Fibroblast of skin of left quadriceps (primary cell): Measurements from ENCODE around the gene ARID4B.
"Not testable (repeated sequence)": the region's sequence is repeated elsewhere in the genome, so short reads cannot be mapped to it uniquely, and the experiment has no call there.

ENCODE experiments used
- DNase-seq, 2 experiments: peaks; one replicate each; pipeline ENCODE4 v3.0.0-alpha.2; 2013; ENCODE audit warnings: low read depth in 2 of 2

ARID4B gene

DNA sequence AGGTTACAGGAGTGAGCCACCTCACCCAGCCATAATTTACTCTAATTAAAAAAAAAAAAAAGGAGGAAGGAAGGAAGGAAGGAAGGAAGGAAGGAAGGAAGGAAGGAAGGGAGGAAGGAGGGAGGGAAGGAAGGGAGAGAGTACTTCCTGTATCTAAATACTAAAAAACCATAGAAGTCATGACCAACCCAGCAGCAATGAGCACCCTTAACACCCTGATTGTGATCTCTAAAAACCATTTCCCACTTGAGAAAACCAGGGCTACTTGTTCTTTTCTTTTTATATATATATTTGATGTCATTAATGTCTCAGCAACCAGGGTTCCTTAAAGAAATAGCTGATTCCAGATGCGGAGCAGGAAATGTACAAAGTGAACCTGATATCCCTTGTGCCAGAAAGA lies 31.2 kb downstream of the ARID4B start:
- DNase-seq: no peak

DNA sequence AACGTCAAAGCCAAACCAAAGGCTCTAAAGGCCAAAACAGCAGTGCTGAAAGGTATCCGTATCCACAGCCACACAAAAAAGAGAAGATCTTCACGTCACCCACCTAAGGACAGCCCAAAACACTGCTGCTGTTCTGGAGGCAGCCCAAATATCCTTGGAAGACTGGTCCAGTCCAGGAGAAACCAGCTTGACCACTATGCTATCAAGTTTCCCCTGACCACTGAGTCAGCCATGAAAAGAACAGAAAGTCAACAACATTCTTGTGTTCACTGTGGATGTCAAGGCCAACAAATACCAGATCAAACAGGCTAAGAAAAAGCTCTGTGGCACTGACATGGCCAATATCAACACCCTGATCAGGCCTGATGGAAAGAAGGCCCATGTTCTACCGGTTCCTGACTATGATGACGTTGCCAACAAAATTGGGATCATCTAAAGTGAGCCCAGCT lies 32.1 kb downstream of the ARID4B start:
- no peak for DNase-seq

DNA sequence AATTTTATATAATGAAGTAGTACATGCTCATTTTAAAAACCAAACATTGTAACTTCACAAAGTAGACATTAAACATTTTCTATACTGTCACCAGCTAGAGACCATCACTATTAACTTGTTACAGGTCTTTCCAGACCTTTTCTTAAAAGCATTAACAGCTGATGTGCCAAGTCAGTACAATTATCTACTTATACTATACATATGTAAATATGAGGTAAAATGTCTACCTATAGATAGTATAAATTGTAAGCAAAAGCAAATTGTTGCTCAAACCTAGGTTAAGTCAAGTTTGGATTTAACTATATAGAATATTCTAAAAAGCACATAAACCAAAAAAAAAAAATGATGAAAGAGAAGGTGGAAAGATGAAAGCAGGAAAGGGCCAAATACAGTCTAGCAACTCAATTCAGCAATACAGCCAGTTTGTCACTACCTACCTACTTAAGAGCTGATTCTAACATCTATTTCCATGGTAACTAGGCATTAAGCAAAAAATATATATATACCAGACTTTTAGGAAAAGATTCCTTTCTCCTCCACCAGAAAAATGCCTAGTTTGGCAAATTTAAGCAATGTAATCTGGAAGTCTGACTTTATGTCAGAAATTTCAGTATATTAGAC lies 34.5 kb downstream of the ARID4B start:
- DNase-seq: no peak

DNA sequence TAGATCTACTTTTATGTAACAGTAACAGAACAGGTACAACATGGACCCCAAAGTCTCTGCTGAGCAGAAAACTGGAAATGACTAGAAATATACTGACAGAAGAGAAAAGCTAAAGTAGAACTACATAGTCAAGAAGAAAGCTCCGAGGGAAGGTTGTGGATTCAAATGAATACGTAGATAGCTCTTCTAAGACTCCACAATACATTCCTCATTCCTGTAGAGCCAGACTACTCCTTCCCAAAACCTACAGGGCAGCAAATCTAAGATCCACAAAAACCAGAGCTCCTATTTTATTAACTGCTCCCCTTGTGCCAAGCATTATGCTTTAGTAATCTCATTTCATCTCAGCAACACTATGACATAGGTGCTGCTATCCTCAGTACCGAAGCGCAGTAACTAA lies 35.2 kb downstream of the ARID4B start:
- DNase-seq: no peak

DNA sequence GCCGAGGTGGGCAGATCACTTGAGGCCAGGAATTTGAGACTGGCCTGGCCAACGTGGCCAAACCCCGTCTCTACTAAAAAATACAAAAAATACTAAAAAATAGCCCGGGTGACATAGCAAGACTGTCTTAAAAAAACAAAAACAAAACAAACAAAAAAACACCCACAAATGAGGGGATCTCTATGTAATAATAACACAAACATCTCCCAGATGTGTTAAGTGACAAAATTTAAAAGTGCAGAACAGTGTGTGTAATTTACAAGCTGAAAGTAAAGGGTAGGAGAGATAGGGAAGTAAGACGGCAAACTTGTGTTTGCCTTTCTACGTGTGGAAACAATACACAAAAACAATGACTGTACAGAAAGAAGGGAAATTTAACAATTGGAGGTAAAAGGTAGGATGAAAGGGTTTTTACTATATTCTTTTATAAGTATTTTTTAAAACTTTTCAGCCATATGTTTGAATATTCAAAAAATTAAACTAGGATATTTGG lies 36.3 kb downstream of the ARID4B start:
- no peak for DNase-seq

DNA sequence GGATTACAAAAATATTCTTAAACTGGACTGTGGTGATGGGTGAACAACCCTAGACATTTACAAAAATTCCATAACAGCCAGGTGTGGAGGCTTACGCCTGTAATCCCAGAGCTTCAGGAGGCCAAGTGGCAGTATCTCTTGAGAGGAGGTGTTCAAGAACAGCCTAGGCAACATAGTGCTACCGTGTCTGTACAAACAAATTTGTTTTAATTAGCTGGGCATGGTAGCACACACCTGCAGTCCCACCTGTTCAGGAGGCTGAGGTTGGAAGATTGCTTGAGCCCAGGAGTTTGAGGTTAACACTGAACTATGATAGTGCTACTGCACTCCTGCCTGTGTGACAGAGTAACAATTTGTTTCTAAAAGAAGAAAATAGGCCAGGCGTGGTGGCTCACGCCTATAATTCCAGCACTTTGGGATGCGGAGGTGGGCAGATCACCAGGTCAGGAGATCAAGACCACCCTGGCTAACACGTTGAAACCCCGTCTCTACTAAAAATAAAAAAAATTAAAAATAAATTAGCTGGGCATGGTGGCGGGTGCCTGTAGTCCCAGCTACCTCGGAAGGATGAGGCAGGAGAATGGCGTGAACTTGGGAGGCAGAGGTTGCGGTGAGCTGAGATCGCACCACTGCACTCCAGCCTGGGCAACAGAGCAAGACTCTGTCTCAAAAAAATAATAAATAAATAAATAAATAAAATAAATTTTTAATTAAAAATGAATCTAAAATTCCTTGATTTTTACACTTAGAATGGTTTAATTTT lies 37.1 kb downstream of the ARID4B start:
- no peak for DNase-seq

DNA sequence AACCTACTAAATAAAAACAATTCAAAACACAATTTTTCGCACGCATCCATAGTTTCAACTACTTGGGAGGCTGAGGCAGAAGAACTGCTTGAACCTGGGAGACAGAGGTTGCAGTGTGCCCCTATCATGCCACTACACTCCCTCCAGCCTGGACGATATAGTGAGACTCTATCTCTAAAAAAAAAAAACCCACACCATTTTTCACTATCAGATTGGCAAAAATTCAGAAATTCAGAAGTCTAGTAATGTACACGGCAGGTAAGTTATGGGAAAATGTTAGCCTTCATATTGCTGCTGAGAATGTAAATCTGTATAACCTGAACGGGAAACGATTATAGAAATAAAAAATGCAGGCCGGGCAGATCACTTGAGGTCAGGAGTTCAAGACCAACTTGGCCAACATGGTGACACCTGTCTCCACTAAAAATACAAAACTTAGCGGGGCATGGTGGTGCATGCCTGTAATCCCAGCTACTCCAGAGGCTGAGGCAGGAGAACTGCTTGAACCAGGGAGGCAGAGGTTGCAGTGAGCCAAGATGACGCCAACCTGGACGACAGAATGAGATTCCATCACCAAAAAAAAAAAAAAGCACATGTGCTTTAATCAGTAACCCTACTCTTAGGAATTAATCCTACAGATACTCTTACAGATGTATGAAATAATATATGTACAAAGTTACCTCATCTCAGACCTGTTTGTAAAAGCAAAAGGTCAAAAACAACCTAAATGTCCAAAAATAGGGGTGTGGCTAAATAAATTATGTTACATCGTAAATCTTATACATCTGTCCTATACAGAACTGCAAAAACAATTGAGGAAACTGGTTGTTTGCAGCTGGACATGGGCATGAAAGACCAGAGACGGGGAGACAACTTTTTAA lies 37.9 kb downstream of the ARID4B start:
- DNase-seq: no peak

DNA sequence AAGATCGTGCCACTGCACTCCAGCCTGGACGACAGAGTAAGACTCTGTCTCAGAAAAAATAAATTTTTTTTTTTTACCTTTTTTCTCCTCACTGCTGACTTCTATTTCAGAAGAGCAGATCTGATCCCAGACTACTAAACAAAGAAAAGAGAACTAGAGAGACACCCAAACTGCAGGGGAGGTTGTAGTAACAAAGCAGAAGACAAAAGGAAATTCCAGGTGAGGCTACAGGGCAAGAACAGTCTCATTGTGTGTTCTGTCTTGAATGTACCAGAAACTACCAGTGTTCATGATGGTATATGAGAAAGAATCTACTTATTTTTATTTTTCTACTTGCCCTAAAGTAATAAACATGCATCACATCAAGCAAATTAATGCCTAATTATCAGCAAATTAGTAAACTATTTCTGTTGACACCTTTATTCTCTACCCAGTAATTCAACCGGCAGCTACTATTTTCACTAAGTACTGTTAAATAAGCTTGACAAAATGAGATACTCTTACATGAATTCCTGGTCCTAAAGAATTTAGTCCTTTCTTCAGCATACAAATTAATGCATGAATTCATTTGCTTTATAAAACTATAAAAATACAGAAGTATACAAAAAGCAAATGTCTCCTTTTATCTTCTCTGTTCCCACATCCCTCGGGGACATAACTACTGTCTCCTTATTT lies 40.6 kb downstream of the ARID4B start:
- DNase-seq: no peak

DNA sequence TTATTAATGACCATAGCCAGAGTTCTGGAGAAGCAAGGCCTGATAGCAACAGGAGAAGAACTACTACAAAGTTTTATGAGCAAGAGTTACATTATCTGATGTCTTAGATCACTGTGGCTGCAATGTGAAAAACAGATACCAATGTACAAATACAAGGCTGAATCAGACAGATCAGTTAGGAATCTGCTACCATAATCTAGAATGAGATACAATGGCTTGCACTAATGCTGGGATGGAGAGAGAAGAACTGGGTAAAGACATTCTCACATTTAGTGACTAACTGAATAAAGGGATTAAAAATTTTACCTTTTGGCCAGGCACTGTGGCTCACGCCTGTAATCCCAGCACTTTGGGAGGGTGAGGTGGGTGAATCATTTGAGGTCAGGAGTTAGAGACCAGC lies 41.3 kb downstream of the ARID4B start:
- no peak for DNase-seq

DNA sequence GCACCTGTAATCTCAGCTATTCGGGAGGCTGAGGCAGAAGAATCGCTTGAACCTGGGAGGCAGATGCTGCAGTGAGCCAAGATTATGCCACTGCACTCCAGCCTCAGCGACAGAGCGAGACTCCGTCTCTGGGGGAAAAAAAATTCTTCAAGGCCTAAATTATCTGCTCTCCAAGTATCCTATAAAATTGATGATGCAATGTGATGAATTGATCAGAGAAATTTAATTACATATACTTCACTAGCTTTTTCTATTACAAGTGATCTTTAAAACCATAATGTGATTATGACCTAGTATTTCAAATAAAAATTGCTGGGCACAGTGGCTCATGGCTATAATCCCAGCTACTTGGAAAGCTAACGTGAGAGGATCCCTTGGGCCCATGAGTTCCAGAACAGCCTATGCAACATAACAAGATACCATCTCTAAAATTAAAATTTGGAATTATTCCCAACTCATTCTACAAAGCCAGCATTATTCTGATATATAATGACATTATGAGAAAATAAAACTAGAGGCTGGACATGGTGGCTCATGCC lies 43.7 kb downstream of the ARID4B start:
- no peak for DNase-seq

DNA sequence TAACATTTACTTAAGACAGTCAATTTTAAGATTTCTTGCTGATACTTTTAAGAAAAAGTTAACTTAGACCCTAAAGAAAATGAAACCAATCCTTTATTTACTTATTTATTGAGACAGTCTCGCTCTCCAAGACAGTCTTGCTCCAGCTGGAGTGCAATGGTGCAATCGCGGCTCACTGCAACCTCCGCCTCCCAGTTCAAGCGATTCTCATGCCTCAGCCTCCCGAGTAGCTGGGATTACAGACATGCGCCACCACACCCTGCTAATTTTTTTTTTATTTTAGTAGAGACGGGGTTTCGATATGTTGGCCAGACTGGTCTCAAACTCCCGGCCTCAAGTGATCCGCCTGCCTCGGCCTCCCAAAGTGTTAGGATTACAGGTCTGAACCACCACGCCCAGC lies 44.3 kb downstream of the ARID4B start:
- DNase-seq: not testable (repeated sequence)

DNA sequence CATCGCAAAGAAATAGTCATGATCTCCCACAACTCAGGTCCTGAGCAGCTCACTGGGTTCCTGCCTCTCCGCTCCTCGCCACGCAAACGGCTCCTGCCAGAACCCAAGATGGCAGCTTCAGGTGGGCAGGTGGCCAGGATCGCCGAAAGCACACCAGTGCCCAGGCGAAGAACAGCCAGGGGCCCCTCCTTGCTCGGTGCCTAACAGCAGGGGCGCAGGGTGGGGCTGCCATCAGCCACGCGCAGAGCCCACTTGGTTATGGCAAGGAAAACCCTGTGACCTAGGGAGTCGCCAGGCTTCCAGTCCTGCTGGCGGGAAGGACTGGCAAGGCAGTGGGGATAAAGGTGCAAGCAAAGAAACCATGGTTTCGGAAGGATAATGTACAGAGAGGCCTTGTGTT lies 47.5 kb downstream of the ARID4B start:
- no peak for DNase-seq

DNA sequence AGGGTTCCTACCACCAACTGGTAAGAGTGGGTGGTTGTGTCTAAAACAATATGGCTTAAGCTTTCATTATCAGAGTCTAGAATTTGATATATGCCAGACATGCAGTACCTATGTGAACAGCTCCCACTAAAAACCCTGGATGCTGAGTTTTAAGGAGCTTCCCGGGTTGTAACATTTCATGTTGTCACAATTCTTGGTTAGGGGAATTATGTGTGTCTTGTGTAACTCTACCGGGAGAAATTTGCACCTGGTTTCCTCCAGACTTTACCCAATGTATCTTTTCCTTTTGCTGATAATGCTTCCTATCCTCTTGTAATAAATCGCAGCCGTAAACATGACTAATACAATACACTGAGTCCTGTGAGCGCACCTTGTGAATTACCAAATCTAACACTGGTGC lies 48.3 kb downstream of the ARID4B start:
- no peak for DNase-seq

DNA sequence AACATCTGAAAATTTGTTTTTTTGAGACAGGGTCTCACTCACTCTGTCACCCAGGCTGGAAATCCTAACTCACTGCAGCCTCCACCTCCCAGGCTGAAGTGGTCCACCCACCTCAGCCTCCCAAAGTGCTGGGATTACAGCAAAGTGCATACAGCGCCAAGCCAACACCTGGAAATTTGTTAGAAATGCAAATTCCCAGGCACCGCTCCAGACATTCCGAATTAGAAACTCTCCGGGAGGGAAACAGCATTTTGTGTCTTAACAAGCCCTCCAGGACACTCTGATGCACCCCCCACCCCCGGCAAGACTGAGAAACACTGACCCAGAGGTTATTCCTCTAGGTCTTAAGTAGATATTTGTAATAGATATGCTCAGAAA lies 49.1 kb downstream of the ARID4B start:
- no peak for DNase-seq

DNA sequence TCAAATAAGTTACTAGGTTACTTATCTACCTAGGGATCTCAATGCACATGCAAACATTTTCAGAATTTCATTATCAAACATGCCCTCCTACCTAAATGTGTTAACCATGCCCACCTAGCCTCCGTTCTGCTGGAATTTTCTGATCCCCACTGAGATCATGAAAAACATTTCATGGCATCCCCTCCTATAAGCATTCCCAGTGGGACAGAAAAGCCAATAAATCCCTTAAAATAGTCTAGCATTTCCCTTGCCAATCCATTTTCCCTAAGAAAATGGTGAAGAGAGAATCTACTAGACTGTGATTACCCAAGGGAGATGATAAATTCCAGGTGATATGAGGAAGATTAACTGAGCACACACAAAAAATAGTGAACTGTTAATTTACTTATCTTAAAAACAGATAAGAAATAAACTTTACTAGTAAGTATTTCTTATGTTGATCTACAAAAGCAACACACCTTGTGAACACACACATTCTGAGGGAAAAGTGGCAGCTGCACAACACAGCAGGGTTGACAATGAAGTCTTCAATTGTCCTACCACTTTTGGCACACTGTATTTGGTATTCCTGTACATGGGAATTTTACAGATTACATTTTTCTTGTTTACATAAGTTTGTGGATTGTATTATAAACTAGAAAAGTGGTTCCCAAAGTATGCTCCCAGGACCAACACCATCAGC lies 49.6 kb downstream of the ARID4B start:
- DNase-seq: no peak

DNA sequence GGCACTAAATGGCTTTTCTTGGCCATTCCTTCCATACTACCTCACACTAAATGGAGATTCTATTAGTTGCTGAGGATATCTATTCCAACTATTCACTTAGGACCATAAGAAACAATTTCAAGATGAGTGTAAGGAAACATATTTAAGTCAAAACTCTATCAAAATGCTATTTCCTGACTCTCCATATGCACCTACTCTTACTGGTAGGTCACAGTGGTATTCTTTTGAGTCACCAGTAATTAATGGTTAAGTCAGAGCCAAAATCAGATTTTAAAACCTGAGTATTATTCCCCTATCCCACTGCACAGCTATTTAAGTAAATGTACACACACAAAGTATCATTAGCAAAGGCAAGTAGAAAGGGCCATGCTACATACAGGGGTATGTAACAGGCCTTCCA lies 50.3 kb downstream of the ARID4B start:
- DNase-seq: no peak

DNA sequence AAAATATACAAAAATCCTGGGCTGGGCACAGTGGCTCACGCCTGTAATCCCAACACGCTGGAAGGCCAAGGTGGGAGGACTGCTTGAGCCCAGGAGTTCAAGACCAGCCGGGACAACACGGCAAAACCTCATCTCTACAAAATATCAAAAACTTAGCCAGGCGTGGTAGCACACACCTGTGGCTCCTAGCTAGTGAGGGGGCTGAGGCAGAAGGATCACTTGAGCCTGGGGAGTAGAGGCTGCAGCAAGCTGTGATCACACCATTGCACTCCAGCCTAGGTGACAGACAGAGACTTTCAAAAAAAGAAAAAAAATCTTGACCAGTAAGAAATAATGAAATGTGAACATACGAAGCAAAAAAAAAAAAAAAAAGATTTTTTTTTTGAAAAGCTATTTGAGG lies 52.1 kb downstream of the ARID4B start:
- DNase-seq: no peak

DNA sequence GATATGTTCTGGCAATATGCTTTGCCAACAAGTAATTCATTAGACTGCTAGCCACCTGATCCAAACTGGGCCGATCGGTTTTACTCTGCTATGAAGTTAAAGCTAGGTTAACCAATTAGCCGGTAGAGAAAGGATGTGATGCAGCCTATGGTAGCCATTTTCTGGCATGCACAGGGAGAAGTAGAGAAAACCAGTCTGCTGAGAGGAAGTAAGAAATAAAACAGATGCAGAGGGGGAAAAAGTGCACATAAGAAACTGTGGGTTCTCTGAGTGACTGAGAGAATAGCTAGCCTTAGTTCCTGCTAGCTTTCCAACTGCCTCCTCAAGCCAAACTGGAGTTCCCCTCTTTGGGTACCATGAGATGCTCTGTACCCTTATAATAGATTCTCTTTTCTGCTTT lies 52.8 kb downstream of the ARID4B start:
- DNase-seq: no peak

DNA sequence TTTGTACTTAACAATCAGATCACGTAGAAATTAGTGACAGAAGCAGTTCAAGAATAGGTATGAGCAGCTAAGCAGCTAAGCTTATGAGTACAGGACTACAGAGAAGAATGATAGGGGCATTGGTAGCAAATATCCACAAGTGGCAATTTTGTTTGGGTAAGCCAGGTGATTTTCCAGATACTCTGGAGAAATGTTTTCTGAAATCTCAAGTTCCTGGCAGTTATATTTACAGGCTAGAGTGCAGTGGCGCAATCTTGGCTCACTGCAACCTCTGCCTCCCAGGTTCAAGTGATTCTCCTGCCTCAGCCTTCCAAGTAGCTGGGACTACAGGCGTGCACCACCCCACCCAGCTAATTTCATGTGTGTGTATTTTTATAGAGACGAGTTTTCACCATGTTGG lies 55.1 kb downstream of the ARID4B start:
- DNase-seq: no peak

DNA sequence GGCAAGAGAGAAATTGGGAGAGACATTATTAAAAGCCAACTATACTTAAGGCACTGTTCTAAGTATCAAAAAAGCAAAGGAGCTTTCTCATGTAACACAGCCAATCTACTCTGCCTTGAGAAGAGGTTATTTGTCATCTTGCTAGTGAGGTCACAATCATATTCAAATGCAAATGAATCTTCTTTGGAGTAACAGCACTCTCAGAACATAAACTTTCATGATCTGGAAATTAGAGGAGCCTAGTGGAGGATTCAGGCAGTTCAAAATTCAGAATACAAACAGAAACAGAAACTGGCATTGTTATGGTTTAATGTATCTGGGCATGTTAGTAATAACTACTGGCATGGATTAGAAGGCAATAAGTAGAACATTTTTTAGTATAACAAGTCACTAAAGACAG lies 57.4 kb downstream of the ARID4B start:
- no peak for DNase-seq

DNA sequence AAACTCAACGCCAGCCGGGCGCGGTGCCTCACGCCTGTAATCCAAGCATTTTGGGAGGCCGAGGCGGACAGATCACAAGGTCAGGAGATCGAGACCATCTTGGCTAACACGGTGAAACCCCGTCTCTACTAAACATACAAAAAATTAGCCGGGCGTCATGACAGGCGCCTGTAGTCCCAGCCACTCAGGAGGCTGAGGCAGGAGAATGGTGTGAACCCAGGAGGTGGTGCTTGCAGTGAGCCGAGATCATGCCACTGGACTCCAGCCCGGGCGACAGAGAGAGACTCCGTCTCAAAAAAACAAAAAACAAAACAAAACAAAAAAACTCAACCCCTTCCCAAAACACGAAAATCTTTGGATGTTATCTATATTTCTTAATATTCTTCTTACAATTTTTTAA lies 58.0 kb downstream of the ARID4B start:
- not testable (repeated sequence) for DNase-seq
